Left hindlimb (tissue), 1 donor: ENCODE measurements around the gene REL.
A peak's percentile ranks its signal among the peaks of the same experiment; 100 is the strongest.
"Not testable (repeated sequence)": the region's sequence is repeated elsewhere in the genome, so short reads cannot be mapped to it uniquely, and the experiment has no call there.

Experiments
- DNase-seq: peaks from one replicate; pipeline ENCODE4 v3.0.0-alpha.2; 2018

Gene REL

DNA sequence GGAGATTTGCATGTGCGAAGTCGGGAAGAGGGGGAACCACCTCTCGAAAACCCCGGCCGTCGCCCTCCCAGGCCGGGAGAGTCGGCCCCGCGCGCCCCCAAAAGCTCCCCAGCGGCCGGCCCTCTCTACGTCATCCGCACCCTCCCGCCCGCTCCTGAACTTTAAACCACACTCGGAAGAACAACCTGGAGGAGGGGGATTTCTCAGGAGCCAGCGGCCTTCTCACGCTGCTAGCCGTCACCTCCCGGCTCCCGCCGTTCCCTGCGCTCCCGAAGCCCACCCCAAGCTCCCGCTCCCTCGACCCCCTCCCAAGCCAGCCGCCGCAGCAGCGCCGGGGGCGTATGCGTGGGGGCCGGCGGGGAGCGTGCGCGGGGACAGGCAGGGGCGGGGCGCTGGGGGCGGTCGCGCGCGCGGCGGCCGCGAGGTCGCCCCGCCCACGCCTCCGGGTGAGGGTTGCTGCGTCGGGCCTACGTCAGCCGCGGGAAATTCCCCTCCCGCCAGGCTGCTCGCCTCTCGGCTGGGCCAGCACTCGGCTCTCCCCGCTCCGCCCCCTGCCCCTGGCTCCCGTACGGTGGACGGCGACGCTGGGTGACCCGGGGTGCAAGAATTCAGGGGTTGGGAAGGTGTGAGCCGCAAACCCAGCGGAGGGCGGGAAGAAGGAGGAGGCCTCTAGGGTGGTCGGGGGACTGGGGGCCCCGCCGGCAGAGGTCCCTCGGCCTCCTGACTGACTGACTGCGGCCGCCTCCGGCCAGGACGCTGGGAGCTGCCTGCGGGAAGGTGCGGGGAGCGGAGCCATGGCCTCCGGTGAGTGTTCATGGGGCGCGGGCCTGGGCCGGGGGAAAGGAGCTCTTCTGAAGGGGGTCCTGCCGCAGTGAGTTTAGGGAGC, at the start of gene REL:
TSS of gene REL (plus strand) at position 528 of the 886 bp plus-strand sequence. CDS start at position 795, 267 bp downstream.
- DNase-seq, result peak; percentile 94

- DNase-seq, result no peak
Observed at GRCh38 chr2:60831921-60832320, 49.5 kb upstream of the REL start.

DNA sequence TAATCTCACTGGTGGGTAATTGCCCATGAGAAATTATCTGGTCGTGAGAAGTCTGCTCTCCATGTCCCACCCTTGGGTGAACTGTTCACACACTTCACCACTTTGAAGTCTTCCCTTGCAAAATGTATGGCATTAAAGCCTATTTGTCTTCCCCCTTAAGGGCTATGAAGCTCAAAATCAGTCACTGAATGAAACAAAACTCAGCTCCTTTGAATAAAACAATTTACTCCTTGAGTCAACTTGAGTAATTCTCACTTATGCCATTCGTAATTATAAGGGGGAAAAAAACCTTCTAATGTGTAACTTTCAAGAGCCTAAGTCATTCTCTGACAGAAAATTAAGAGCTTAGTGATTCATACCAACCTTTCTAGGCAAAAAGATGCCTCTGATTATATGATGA, 48.8 kb upstream of the REL start:
- DNase-seq, result no peak

DNA sequence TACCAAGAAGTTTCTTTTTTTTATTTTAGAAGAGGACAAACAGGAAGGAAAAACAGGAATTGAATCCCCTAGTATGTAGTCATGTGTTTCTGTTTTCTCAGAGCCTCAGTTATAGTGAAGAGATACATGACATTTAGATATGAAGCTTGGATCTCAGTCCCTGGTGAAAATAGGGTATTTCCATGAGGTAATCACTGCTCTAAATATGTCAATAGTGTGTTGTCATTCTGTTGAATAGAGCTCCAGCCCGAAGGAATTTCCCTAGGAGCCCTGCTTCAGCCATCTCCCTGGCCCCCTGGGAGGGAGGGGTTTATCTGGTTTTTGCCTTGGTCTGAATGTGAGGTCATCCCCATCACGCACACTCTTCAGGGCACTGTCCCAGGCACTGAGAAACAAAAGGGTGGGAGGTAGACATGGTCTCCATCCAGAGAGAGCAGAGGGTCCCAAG, 47.1 kb upstream of the REL start:
- no peak for DNase-seq

DNA sequence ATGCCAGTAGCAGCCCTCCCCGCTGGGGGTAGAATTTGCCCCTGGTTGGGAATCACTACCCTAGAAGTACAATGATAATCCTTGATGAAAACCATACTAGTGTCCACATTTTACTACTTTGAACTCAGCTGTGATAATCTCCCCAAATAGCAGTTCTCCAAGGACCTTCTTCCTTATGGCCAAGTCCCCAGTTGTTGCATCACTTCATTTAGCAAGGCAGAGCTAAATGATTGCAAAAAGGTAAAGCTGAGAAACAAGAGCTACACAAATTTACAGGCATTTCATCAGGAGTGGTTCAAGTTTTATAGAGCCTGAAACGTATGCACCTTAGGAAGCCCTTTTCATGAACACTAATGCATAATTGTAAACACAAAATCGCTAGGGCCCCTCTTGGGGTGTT, 44.9 kb upstream of the REL start:
- no peak for DNase-seq

DNA sequence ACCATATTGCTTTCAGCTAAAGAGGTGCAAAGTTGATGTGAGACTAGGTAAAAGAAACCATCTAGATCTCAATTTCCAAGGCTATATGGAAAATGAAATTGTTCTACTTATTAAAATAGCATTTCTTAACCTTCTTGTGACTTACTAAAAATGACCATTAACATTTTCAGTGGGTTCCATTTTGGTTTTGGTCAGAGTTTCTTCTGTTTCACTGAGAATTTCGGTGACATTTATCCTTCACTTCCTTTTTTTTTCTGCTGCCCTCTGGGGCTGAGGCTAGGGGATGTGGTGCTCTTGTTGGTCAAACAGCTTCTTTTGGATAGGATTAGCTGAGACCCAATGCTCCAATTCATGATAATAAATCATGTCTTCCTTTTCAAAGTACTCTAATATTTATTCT, 44.3 kb upstream of the REL start:
- no peak for DNase-seq

- no peak for DNase-seq
Observed at GRCh38 chr2:60838481-60838880, 42.9 kb upstream of the REL start.

DNA sequence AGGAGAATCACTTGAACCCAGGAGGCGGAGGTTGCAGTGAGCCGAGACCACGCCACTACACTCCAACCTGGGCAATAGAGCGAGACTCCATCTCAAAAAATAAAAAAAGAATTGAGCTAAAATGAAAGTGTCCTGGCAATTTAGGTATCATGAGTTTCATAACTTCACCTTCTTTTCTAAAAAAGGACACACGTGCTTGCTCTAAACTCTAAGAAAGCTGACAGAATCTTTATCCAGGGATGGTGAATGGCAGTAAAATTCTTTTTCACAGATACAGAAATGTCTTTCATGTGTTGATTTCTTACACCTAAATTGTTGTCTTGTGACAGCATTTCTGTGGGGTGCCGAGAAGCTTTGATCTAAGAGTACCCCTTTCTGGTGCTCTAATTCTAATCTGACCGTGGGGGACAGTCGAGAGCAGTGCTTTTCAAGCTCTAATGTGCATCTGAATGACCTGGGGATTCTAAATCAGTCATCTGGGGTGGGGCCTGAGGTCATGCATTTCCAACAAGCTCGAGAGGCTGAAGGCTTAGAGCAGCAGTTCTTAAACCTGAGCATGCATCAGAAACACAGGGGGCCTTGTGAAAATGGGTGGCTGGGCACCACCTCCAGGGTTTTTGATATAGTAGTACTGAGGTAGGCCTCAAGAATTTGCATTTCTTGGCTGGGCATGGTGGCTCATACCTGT, 42.1 kb upstream of the REL start:
- DNase-seq, result no peak

- DNase-seq, result no peak
Observed at GRCh38 chr2:60840880-60841279, 40.5 kb upstream of the REL start.

DNA sequence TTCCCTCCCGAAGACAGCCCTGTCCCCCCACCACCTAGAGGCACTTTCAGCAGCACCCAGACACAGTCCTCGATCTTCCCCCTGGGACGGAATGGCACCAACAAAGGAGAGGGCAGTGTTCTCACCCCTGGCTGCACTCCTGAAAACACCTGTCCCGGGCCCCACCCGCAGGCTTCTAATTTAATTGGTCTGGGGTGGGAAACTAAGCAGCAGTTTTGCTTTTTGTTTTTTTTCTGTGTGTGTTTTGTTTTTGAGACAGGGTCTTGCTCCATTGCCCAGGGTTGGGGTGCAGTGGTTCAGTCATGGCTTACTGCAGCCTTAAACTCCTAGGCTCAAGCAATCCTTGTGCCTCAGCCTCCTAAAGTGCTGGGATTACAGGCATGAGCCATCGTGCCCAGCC, 38.4 kb upstream of the REL start:
- no peak for DNase-seq

GRCh38 chr2:60844105-60844504, 37.3 kb upstream of the REL start:
- no peak for DNase-seq

GRCh38 chr2:60847854-60848253, 33.5 kb upstream of the REL start:
- DNase-seq, result no peak

DNA sequence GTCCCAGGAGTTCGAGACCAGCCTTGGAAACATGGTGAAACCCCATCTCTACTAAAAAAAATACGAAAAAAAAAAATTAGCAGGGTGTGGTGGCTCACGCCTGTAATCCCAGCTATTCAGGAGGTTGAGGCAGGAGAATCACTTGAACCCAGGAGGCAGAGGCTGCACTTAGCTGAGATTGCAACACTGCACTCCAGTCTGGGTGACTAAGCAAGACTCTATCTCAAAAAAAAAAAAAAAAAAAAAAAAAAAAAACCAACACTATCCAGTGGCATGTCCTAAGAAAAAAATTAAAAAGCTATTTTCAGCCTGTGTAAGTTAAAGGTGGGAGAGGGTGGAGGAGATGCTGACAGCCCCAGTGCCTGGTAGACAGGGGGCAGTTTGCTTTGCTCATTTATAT, 32.2 kb upstream of the REL start:
- DNase-seq, result no peak

GRCh38 chr2:60852282-60852860, 29.0 kb upstream of the REL start:
- no peak for DNase-seq

GRCh38 chr2:60853531-60853930, 27.8 kb upstream of the REL start:
- DNase-seq, result no peak

GRCh38 chr2:60855989-60856669, 25.2 kb upstream of the REL start:
- DNase-seq, result no peak

DNA sequence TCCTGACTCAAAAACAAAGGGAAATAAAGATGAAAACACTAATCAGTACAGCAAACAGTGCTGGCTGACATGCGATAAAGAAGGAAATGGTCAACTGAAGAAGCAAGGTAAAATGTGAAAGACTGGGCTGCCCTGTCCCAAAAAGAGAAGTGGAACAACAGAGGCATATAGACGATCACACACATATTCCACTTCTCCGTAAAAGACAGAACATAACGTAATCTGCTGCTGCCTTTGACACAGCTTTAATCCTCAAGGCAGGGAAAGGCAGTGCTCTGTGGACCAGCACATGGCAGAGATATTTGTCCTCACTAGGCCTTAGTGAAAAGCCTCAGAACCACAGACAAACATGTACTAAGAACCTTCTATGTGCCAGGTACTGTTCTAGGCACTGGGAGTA, 24.3 kb upstream of the REL start:
- no peak for DNase-seq

GRCh38 chr2:60858897-60859311, 22.5 kb upstream of the REL start:
- DNase-seq, result no peak

- DNase-seq, result no peak
Observed at GRCh38 chr2:60861736-60862135, 19.6 kb upstream of the REL start.

DNA sequence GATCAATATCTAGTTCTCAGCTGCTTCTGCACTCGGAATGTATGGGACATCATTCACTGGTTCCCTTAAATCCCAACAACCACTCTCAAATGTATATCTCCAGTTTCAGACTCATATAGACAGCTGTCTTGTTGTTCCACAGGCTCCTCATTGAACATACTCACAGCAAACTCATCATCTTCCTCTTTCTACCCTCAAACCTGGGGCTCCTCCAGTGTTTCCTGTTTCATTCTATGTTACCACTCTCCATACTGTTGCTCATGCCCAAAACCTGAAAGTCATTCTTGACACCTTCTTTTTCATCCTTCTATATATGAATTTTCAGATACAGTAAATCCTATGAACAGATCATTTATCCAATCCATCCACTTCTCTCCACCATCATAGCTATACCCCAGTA, 18.7 kb upstream of the REL start:
- DNase-seq, result no peak

GRCh38 chr2:60865361-60865760, 16.0 kb upstream of the REL start:
- DNase-seq, result not testable (repeated sequence)

DNA sequence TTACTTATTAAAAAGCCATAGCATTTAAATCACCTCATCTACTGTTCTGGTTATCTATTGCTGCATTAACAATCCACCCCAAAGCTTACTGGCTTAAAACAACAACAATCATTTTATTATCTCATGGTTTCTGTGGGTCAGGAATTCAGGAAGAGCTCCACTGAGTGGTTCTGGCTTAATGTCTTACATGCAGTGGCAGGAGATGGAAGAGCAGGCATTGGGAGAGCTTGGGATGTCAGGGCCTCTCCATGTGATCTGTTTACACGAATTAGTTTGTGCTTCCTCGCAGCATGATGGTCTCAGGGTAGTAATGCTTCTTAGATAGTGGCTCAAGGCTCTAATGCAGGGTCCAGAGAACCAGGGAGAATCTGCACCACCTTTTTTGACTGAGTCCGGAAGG, 14.4 kb upstream of the REL start:
- DNase-seq, result no peak

DNA sequence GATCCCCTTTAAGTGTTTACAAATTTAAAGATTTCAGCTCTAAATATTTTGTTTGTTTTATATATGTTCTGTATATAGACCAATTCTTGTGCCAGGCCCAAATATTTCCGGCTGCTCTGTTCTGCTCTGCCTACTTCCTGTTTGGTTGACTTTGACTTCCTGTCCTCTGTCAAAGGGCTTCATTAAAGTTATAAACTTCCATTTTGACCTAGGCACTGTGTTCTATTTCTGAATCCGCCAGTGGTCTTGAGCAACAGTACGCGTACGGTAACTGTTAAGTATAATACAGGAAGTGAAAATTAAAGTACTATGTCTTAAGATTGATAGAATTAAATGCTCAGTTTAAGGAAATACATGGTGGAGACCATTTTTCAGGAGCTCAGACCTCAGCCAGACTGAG, 13.5 kb upstream of the REL start:
- DNase-seq, result no peak
